Suprapubic skin (tissue), 3 donors: ENCODE results near the gene ANTXR1.

Source experiments
- CTCF ChIP-seq, 2 donors: fragments of 200-600 bp in 1 of 2; fragments of 450-650 bp in 1 of 2; sonication (generic) in 1 of 2; IDR thresholded peaks; one replicate each; pipeline ENCODE4 v1.5.1; 2016 to 2019; ENCODE audit warnings: antibody characterized with exemption in 2 of 2, mild to moderate bottlenecking in 1 of 2, moderate library complexity in 1 of 2
- EP300 ChIP-seq: sonication (generic); formaldehyde crosslinking; IDR thresholded peaks from one replicate; pipeline ENCODE4 v1.6.1; 2017; ENCODE audit warnings: antibody characterized with exemption
- POLR2A ChIP-seq, 2 donors: fragments of 450-650 bp; IDR thresholded peaks; one replicate each; pipeline ENCODE4 v1.6.1; 2017; ENCODE audit warnings: antibody characterized with exemption in 2 of 2, mild to moderate bottlenecking in 2 of 2, moderate library complexity in 2 of 2

DNA sequence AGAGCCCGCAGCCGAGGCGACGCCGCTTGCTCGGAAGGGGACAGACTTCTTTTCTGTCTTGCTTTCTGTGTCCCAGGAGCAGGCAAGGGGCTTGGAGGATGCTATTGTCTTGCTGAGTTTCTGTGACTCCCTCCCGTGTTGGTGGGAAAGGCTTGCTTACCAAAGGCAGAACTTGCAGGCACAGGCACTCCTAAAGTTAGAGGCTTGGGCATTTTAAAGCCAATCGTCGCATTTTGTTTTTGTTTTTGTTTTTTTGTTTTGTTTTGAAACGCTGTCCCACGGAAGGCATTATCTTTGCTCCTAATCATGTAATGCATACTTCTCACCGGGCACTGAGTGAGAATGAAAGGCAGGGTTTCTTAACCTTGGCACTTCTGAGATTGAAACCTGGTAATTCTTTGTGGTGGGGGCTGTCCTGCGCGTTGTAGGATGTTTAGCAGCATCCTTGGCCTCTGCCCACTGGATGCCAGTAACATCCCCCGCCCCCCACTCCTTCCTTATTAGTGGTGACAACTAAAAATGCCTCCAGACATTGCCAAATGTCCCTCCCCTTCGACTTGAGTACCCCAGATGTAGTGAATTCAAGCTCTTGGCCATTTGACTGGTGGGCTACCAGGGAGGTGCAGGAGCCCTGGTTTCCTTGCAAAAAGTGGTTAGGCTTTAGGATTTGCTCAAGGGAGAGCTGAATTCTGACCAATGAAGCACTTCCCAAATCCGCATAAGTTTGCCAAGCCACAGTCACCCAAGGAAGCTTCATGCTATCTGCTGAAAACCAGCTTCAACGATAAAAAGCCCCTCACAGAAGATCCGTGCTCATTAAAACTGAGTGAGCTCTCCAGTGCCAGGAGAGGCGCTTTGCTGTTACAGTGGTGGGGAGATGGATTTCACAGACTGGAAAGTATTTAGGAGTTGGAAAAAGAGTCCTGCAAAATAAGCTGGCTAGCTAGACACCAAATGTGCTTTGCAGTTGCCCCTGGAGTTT lies 1.2 kb downstream of the ANTXR1 start:
- TF ChIP-seq POLR2A (IDR thresholded peaks at IDR 0.05): no peak
- TF ChIP-seq CTCF (IDR thresholded peaks at IDR 0.05): no peak
- no peak for TF ChIP-seq EP300
